GM18520 (cell line): ENCODE results near the gene RABGAP1L.
"Not testable (repeated sequence)": the region's sequence is repeated elsewhere in the genome, so short reads cannot be mapped to it uniquely, and the experiment has no call there.

Experiments used
- ATAC-seq: cut with Tn5 transposase; IDR thresholded peaks from one replicate; pipeline ENCODE4 v1.9.1; 2021; ENCODE audit not compliant: unreplicated experiment

RABGAP1L gene

GRCh38 chr1:174358786-174359453 lies 199.6 kb downstream of the RABGAP1L start:
- no peak for ATAC-seq

- ATAC-seq, result no peak
Observed at GRCh38 chr1:174359454-174359805, 200.1 kb downstream of the RABGAP1L start.

GRCh38 chr1:174364996-174365736 lies 205.8 kb downstream of the RABGAP1L start:
- ATAC-seq, result no peak

GRCh38 chr1:174366946-174367345 lies 207.6 kb downstream of the RABGAP1L start:
- no peak for ATAC-seq

- ATAC-seq, result no peak
Observed at GRCh38 chr1:174367892-174368291, 208.6 kb downstream of the RABGAP1L start.

- no peak for ATAC-seq
Observed at GRCh38 chr1:174376030-174376429, 216.7 kb downstream of the RABGAP1L start.

GRCh38 chr1:174391716-174392115 lies 232.4 kb downstream of the RABGAP1L start:
- no peak for ATAC-seq

GRCh38 chr1:174393885-174394284 lies 234.6 kb downstream of the RABGAP1L start:
- ATAC-seq, result no peak

- no peak for ATAC-seq
Observed at GRCh38 chr1:174397261-174397660, 237.9 kb downstream of the RABGAP1L start.

GRCh38 chr1:174398246-174398645 lies 238.9 kb downstream of the RABGAP1L start:
- ATAC-seq, result no peak

GRCh38 chr1:174399211-174399610 lies 239.9 kb downstream of the RABGAP1L start:
- no peak for ATAC-seq

GRCh38 chr1:174401075-174401474 lies 241.8 kb downstream of the RABGAP1L start:
- ATAC-seq, result no peak

- no peak for ATAC-seq
Observed at GRCh38 chr1:174405219-174405618, 245.9 kb downstream of the RABGAP1L start.

GRCh38 chr1:174406421-174406820 lies 247.1 kb downstream of the RABGAP1L start:
- no peak for ATAC-seq

GRCh38 chr1:174407665-174408064 lies 248.3 kb downstream of the RABGAP1L start:
- ATAC-seq, result no peak

GRCh38 chr1:174408146-174408545 lies 248.8 kb downstream of the RABGAP1L start:
- no peak for ATAC-seq

- ATAC-seq, result not testable (repeated sequence)
Observed at GRCh38 chr1:174409801-174410200, 250.5 kb downstream of the RABGAP1L start.

GRCh38 chr1:174413632-174414031 lies 254.3 kb downstream of the RABGAP1L start:
- ATAC-seq, result no peak

- ATAC-seq, result no peak
Observed at GRCh38 chr1:174414203-174414602, 254.9 kb downstream of the RABGAP1L start.

- no peak for ATAC-seq
Observed at GRCh38 chr1:174415506-174415905, 256.2 kb downstream of the RABGAP1L start.

GRCh38 chr1:174417921-174418320 lies 258.6 kb downstream of the RABGAP1L start:
- ATAC-seq, result no peak

GRCh38 chr1:174425121-174425520 lies 265.8 kb downstream of the RABGAP1L start:
- no peak for ATAC-seq

GRCh38 chr1:174426153-174426552 lies 266.8 kb downstream of the RABGAP1L start:
- no peak for ATAC-seq
